IMR-90 (cell line): Measurements from ENCODE around the gene CAP2. TPM values are rescaled to one million over a fixed set of nuclear protein-coding genes. Genes with fewer than 3 reads are reported as not detected.

Experiments
- ATAC-seq: fragments of 200-7000 bp; cut with Tn5 transposase; 2 replicates; pipeline ENCODE4 v1.9.1; 2020; ENCODE audit warnings: low read depth, mild to moderate bottlenecking, moderate library complexity
- BruUV-seq: library from RNA; stranded (reverse); fragments of 400-500 nt; replicated peaks from 2 replicates; lab custom pipeline; 2021; lab: Mats Ljungman, UMichigan
- CTCF ChIA-PET: fragments of 300-600 bp; formaldehyde crosslinking; extraction: SDS; loops from one replicate; lab custom pipeline; 2021; ENCODE audit warnings: antibody characterized with exemption; lab: Yijun Ruan, JAX
- POLR2A ChIA-PET: fragments of 300-600 bp; sonication (Branson Sonifier 250); formaldehyde crosslinking; loops from one replicate; lab custom pipeline; 2022; ENCODE audit warnings: antibody characterized with exemption; ENCODE audit not compliant: unreplicated experiment; lab: Charles Lee
- DNase-seq: peaks from one replicate; pipeline ENCODE4 v3.0.0; 2013
- H2AFZ ChIP-seq: replicated peaks from 2 replicates; pipeline ENCODE3; 2013; ENCODE audit warnings: low read length, mild to moderate bottlenecking; ENCODE audit not compliant: poor library complexity
- H2AK5ac ChIP-seq: 2 replicates; pipeline ENCODE4 v1.6.1; 2013; ENCODE audit warnings: low read depth, low read length, inconsistent platforms
- H2AK9ac ChIP-seq: replicated peaks from 2 replicates; pipeline ENCODE3; 2013; ENCODE audit warnings: mild to moderate bottlenecking, low read depth, low read length, moderate library complexity; ENCODE audit not compliant: poor library complexity
- H2BK120ac ChIP-seq: 2 replicates; pipeline ENCODE4 v1.6.1; 2013; ENCODE audit warnings: low read depth, low read length, inconsistent platforms
- H2BK15ac ChIP-seq: 3 replicates; pipeline ENCODE4 v1.6.1; 2013; ENCODE audit warnings: low read depth, low read length, inconsistent platforms
- H2BK20ac ChIP-seq: 2 replicates; pipeline ENCODE4 v1.6.1; 2013; ENCODE audit warnings: low read depth, mild to moderate bottlenecking, inconsistent platforms, low read length, moderate library complexity
- H2BK5ac ChIP-seq: 2 replicates; pipeline ENCODE4 v1.6.1; 2013; ENCODE audit warnings: mild to moderate bottlenecking, low read depth, low read length, inconsistent platforms; ENCODE audit not compliant: poor library complexity, severe bottlenecking
- H3K14ac ChIP-seq: replicated peaks from 2 replicates; pipeline ENCODE4 v1.6.1; 2013; ENCODE audit warnings: low read depth, low read length, inconsistent platforms
- H3K18ac ChIP-seq: 2 replicates; pipeline ENCODE4 v1.6.1; 2013; ENCODE audit warnings: low read depth, low read length, control low read depth
- H3K23ac ChIP-seq: 2 replicates; pipeline ENCODE4 v1.6.1; 2013; ENCODE audit warnings: low read depth, low read length, inconsistent platforms
- H3K27ac ChIP-seq: 2 replicates; pipeline ENCODE4 v1.5.1; 2013; ENCODE audit warnings: mild to moderate bottlenecking, control low read depth, low read length; ENCODE audit not compliant: insufficient read depth
- H3K27me3 ChIP-seq: 2 replicates; pipeline ENCODE4 v1.6.1; 2013; ENCODE audit warnings: low read length; ENCODE audit not compliant: control insufficient read depth, insufficient read depth
- H3K36me3 ChIP-seq: 2 replicates; pipeline ENCODE4 v1.6.1; 2013; ENCODE audit warnings: low read length, mixed read lengths; ENCODE audit not compliant: control insufficient read depth, insufficient read depth
- H3K4ac ChIP-seq: 2 replicates; pipeline ENCODE4 v1.6.1; 2013; ENCODE audit warnings: low read depth, low read length, inconsistent platforms
- H3K4me1 ChIP-seq: 2 replicates; pipeline ENCODE4 v1.6.1; 2013; ENCODE audit warnings: low read length, mixed read lengths; ENCODE audit not compliant: control insufficient read depth, insufficient read depth
- H3K4me2 ChIP-seq: 2 replicates; pipeline ENCODE4 v1.6.1; 2013; ENCODE audit warnings: low read depth, mild to moderate bottlenecking, control low read depth, low read length, moderate library complexity
- H3K4me3 ChIP-seq: 2 replicates; pipeline ENCODE4 v1.5.1; 2013; ENCODE audit warnings: low read depth, mild to moderate bottlenecking, control low read depth, low read length, moderate library complexity; ENCODE audit not compliant: insufficient read depth
- H3K56ac ChIP-seq: 2 replicates; pipeline ENCODE4 v1.6.1; 2013; ENCODE audit warnings: low read length, inconsistent platforms; ENCODE audit not compliant: insufficient read depth; ENCODE audit errors: extremely low read depth
- H3K79me1 ChIP-seq, 2 experiments: 2 replicates each; pipeline ENCODE4 v1.6.1; 2013; ENCODE audit warnings: low read length in 2 of 2, inconsistent platforms in 1 of 2, low read depth in 1 of 2
- H3K9ac ChIP-seq: 2 replicates; pipeline ENCODE4 v1.6.1; 2013; ENCODE audit warnings: low read depth, low read length, control low read depth
- H3K9me1 ChIP-seq: 2 replicates; pipeline ENCODE4 v1.6.1; 2013; ENCODE audit warnings: low read length, inconsistent platforms; ENCODE audit not compliant: insufficient read depth
- H3K9me3 ChIP-seq: 2 replicates; pipeline ENCODE4 v1.6.1; 2013; ENCODE audit warnings: low read length; ENCODE audit not compliant: control insufficient read depth, insufficient read depth
- H4K20me1 ChIP-seq: 2 replicates; pipeline ENCODE4 v1.6.1; 2013; ENCODE audit warnings: low read length, inconsistent platforms; ENCODE audit not compliant: insufficient read depth
- H4K5ac ChIP-seq: 2 replicates; pipeline ENCODE4 v1.6.1; 2013; ENCODE audit warnings: mild to moderate bottlenecking, low read depth, low read length, control low read depth
- H4K8ac ChIP-seq, 2 experiments: 2 replicates each; pipeline ENCODE4 v1.6.1; 2013; ENCODE audit warnings: low read depth in 2 of 2, low read length in 2 of 2, control low read depth in 1 of 2, inconsistent platforms in 1 of 2
- H4K91ac ChIP-seq: 2 replicates; pipeline ENCODE4 v1.6.1; 2013; ENCODE audit warnings: low read depth, low read length, inconsistent platforms; ENCODE audit not compliant: insufficient read depth
- CHD1 ChIP-seq: IDR thresholded peaks from 2 replicates; pipeline ENCODE4 v1.6.1; 2012; ENCODE audit warnings: low read depth, low read length, improper control_type of control experiment
- MXI1 ChIP-seq: IDR thresholded peaks from 2 replicates; pipeline ENCODE4 v1.6.1; 2012; ENCODE audit warnings: low read depth, mild to moderate bottlenecking, low read length, moderate library complexity, borderline replicate concordance
- NFE2L2 ChIP-seq: fragments of 150-350 bp; IDR thresholded peaks from 2 replicates; pipeline ENCODE4 v1.6.1; 2016; ENCODE audit warnings: low read depth, mild to moderate bottlenecking, low read length
- WGBS, 2 experiments: methylation state at CpG; one replicate each; pipeline versions ENCODE4 v1.1.5 to v1.1.7; 2013; ENCODE audit warnings: missing lambda C conversion rate in 2 of 2; ENCODE audit not compliant: insufficient read length in 1 of 2; ENCODE audit errors: extremely low coverage in 2 of 2; 5-methylcytosine and 5-hydroxymethylcytosine counted together
- dilution Hi-C: fragments of 300-500 bp; cut with HindIII; formaldehyde crosslinking; loops from one replicate; pipeline ENCODE4 v1.14.3; 2018; ENCODE audit warnings: low sequenced_read_pairs; ENCODE audit not compliant: unreplicated experiment
- in situ Hi-C: fragments of 300-500 bp; cut with MboI; formaldehyde crosslinking; loops from 3 replicates; pipeline ENCODE4 v1.14.3; 2019; ENCODE audit warnings: low sequenced_read_pairs, inconsistent platforms, mixed read lengths
- intact Hi-C: fragments of 100-400 bp; cut with micrococcal nuclease; formaldehyde crosslinking; loops from 2 replicates; pipeline ENCODE4 v1.10.0; 2022
- polyA plus RNA-seq, 3 experiments: library from polyadenylated mRNA; depleted of rRNA; stranded (reverse); fragments of >200 nt; gene quantifications; 2 replicates each; pipeline ENCODE4 v1.2.3, GENCODE V29; 2012; ENCODE audit warnings: low replicate concordance in 1 of 3
- total RNA-seq: library from RNA; depleted of rRNA; stranded (reverse); fragments of >200 nt; gene quantifications from 2 replicates; pipeline ENCODE4 v1.2.3, GENCODE V29; 2012
- TF ChIP-seq, protein P1 (sequence below): conservative IDR thresholded peaks from 2 replicates; pipeline ENCODE4 v1.5.1; 2012; ENCODE audit warnings: mild to moderate bottlenecking, low read depth, low read length, improper control_type of control experiment

Gene CAP2
- total and polyA plus RNA-seq, 2 of the 4 experiments (the other 2 are of a cell fraction): 14.5 to 27.5 TPM

DNA sequence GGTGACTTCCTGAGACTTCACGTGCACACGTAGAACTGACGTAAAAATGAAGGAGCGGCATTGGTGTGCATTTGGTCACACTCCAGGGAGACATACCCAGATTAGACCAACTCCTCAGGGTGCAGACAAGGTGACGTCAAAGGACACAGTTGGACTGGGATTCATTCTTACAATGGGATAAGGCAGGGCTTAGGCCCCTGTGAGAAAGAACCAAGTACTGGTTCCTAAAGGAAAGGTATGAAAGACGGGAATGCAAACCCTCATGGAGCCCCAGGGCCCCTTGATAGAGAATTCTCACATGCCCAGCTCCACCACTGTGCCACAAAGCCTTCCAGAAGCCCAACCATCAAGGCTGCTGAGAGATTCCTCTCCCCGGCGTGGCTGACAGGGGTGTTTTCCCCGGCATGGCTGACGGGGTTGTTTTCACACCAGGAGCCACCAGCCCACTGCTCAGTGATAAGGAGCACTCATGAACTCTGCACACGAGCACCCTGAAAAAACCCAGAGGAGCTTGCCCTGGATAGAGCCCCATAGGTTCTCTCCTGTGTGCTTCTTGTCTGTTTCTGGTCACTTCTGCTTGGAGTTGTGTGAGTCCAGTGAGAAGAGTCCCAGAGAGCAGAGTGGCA, 90.1 kb downstream of the CAP2 start:
- H4K5ac ChIP-seq: no peak overlapping the region
- no peak for TF ChIP-seq CHD1
- TF ChIP-seq, protein P1, sequence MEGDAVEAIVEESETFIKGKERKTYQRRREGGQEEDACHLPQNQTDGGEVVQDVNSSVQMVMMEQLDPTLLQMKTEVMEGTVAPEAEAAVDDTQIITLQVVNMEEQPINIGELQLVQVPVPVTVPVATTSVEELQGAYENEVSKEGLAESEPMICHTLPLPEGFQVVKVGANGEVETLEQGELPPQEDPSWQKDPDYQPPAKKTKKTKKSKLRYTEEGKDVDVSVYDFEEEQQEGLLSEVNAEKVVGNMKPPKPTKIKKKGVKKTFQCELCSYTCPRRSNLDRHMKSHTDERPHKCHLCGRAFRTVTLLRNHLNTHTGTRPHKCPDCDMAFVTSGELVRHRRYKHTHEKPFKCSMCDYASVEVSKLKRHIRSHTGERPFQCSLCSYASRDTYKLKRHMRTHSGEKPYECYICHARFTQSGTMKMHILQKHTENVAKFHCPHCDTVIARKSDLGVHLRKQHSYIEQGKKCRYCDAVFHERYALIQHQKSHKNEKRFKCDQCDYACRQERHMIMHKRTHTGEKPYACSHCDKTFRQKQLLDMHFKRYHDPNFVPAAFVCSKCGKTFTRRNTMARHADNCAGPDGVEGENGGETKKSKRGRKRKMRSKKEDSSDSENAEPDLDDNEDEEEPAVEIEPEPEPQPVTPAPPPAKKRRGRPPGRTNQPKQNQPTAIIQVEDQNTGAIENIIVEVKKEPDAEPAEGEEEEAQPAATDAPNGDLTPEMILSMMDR: no peak
- TF ChIP-seq NFE2L2: no peak
- no peak for TF ChIP-seq MXI1
- peaks cover 2% of the 10 kb centered on the region for H3K4me1 ChIP-seq
- intact Hi-C loops (no loop called here), dilution Hi-C loops (no loop called here), in situ Hi-C loops (no loop called here)
- DNase-seq: no peak
- H4K20me1 ChIP-seq: no peaks in the 10 kb centered on the region
- H3K56ac ChIP-seq: no peak overlapping the region
- H3K9me3 ChIP-seq: no peaks in the 10 kb centered on the region
- no peak overlapping the region for H3K9ac ChIP-seq
- no peak overlapping the region for H3K27ac ChIP-seq
- H3K4ac ChIP-seq: no peak overlapping the region
- H4K91ac ChIP-seq: no peak overlapping the region
- no peak overlapping the region for H2BK20ac ChIP-seq
- H2BK120ac ChIP-seq: no peak overlapping the region
- H2AK5ac ChIP-seq: no peak overlapping the region
- POLR2A ChIA-PET: no interaction called here
- no peak for ATAC-seq
- no TSS peak for BruUV-seq
- no peaks in the 10 kb centered on the region for H3K27me3 ChIP-seq
- no peak overlapping the region for H3K4me3 ChIP-seq
- H3K36me3 ChIP-seq: no peaks in the 10 kb centered on the region
- no peak overlapping the region for H2BK15ac ChIP-seq
- no peak overlapping the region for H3K23ac ChIP-seq
- no peak overlapping the region for H2AFZ ChIP-seq
- H4K8ac ChIP-seq: no peak overlapping the region
- WGBS, 2 experiments: 80% methylated on average over 1 of the region's 11 CpGs; no CpG with 5 or more reads in 1 of the 2 experiments
- H3K4me2 ChIP-seq: no peak overlapping the region
- peaks cover 10% of the 10 kb centered on the region; the same call in 1 of the 2 replicates for H3K9me1 ChIP-seq
- no peak overlapping the region for H3K14ac ChIP-seq
- H3K18ac ChIP-seq: no peak overlapping the region
- H3K79me1 ChIP-seq: peaks cover 0 to 12% of the 10 kb centered on the region in 2 experiments; a peak in 2 of 4 replicates
- no peak overlapping the region for H2BK5ac ChIP-seq
- CTCF ChIA-PET: no interaction called here
- no peak overlapping the region for H2AK9ac ChIP-seq
